IPS-NIHi11 (cell line): ENCODE results near the gene ODAM.
A peak's percentile ranks its signal among the peaks of the same experiment; 100 is the strongest.
"Not testable (repeated sequence)": the region's sequence is repeated elsewhere in the genome, so short reads cannot be mapped to it uniquely, and the experiment has no call there.

Experiments
- DNase-seq: peaks from one replicate; pipeline ENCODE4 v3.0.0; 2012; ENCODE audit warnings: mixed read lengths, low spot score

ODAM gene, protein sequence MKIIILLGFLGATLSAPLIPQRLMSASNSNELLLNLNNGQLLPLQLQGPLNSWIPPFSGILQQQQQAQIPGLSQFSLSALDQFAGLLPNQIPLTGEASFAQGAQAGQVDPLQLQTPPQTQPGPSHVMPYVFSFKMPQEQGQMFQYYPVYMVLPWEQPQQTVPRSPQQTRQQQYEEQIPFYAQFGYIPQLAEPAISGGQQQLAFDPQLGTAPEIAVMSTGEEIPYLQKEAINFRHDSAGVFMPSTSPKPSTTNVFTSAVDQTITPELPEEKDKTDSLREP

DNA sequence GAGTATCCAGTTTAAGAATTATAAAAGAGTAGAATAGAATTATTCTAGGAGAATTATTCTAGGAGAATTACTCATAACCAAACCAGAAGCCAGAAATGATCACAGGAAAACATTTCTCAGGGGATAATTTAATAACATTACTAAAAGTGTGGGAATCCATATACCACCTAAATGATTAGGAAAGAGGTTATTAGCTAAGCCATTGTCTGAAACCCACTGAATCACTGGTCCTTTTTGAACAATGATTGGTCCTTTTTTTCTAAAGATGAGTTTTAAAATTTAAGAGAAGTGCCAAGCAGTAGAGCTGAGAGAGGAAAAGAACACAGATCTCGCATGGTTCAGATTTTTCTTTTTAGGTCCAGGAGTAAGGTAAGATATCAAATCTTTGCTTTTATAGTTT is at the start of gene ODAM:
ODAM (plus strand) TSS at position 301 of the 400 bp plus-strand sequence. CDS start 819 bp downstream, outside the sequence.
- no peak for DNase-seq

DNA sequence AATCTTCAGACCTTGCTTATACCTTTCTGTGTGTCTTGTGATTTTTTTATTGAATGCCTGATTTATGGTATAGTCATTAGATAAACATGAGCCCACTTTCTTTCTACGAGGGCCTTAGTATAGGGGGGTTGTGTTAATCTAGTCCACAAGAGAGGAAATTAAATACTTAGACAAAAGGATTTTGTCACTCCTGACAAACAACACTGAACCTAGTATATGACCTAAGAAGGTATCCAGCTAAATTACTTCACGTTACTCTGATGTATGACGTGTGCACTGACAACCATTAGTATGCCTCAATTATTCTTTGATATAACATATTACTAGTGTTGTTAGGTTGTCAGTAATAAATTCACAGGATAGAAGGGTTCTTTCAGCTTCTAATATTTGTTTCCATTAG is 44.3 kb upstream of the ODAM start:
- DNase-seq: no peak

DNA sequence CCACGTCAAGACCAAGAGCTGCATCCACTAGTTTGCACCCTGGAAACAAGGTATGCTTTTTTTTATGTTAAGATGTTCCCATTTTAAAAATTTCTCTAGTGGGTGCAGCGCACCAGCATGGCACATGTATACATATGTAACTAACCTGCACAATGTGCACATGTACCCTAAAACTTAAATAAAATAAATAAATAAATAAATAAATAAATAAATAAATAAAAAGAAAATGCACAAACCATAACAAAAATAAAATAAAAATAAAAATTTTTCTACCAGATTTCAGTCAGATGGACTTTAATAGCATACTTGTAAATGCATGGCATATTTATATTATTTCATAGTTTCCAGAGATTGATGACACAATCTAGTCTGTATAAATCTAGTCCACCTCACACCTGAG is 43.4 kb upstream of the ODAM start:
- no peak for DNase-seq

DNA sequence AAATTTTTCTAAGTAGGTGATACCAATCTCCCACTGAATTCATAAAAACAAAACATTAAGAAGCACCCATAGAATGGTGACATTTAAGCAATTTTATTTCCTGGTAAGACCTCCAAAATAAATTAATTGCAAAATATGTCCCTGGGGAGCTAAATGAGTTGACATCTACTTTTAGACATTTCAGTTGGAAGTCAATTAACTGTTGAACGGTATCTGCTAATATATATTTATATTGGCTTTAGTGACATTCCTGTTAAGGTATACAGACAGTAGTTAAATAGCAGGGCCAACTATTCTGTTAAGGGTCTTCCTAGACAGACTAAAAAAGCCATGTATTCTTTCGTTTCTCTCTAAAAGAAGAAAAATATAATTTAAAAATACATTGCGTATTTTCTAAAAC is 41.6 kb upstream of the ODAM start, which contains the start of gene PRR27:
PRR27 (plus strand) TSS at position 301 of the 400 bp plus-strand sequence. CDS start 139 bp downstream, outside the sequence.
- DNase-seq: no peak

DNA sequence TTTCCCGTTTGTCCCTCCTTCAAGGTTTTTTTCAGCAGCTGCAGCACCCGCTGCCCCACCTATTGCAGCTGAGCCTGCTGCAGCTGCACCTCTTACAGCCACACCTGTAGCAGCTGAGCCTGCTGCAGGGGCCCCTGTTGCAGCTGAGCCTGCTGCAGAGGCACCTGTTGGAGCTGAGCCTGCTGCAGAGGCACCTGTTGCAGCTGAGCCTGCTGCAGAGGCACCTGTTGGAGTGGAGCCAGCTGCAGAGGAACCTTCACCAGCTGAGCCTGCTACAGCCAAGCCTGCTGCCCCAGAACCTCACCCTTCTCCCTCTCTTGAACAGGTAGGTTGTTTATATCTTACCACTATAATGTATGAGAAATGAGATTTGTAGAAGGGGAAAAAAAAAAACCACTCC is 36.9 kb upstream of the ODAM start:
- no peak for DNase-seq

DNA sequence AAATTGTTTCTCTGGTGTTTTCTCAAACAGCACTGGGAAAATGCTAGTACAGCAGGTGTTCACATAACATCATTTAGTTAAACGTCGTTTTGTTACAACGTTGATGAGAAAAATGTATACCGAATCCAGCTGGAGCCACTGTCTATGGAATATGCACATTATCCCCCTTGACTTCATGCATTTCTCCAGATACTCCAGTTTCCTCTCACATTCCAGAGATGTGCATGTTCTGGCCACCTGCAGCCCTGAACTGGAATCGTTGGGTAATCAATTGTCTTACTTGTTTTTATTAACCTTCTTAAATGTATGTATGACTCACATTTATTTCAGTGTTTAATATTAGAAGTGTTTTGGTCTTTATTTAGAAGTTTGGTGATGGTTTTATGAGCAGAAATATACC is 18.4 kb upstream of the ODAM start:
- no peak for DNase-seq

DNA sequence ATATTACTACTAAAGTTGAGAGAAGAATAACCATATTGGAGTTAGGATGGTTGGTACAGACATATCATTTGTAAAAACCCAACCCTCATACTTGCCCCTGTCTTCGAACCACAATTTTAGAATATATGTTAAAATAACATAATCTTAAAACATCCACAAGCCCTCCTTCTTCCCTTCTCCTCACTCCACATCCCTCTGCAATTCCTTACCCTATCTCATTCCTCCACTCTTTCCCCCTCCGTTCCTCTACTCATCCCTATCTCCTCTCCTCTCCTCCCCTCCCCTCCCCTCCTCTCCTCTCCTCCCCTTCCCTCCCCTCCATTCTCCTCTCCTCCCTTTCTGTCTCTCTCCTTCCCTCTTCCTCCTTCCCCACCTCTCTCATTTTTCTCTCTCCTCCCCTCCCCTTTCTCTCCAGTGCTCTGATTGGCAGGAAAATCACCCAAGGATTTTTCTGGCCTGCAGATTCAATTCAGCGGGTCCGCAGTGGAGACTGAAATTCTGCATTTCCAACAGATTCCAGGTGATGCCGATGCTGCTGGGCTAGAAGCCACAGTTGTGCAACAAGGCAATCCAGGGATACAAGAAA is 17.4 kb upstream of the ODAM start:
- no peak for DNase-seq

DNA sequence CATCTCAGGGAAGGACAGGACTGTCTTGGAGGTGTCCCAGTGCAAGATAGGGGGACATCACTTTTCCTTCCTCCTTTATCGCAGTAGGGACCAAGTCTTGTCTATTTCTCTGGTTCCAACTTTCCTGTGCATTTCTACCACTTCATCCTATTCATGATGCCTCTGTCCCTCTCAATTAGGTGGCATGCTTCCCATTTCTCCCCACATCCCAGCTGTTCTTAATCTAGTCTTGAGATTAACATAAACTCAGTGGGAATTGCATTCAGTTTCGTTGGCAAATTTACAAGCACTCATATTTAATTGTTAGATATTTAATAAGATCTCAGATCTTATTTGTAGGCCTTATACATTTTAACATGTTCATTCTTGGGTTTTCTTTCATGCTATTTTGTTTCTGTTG is 15.7 kb upstream of the ODAM start:
- no peak for DNase-seq

DNA sequence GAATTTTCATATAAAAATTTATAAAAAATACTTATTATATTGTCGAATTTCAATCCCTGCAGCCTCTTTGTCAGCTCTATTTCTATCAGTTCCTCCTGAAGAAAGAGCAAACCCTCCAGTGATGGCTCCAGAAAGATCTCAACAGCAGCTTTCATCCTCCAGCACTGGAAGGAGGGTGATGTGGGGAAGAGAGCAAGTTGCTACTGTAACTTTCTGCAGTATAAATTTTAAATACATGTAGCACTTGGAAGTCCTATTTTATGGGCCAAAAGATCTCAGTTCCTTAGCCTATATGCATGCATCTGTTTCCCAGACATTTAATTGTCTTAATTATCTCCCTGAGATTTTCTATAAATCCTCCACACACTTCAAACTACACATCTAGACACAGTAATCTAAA is 13.7 kb upstream of the ODAM start:
- no peak for DNase-seq

DNA sequence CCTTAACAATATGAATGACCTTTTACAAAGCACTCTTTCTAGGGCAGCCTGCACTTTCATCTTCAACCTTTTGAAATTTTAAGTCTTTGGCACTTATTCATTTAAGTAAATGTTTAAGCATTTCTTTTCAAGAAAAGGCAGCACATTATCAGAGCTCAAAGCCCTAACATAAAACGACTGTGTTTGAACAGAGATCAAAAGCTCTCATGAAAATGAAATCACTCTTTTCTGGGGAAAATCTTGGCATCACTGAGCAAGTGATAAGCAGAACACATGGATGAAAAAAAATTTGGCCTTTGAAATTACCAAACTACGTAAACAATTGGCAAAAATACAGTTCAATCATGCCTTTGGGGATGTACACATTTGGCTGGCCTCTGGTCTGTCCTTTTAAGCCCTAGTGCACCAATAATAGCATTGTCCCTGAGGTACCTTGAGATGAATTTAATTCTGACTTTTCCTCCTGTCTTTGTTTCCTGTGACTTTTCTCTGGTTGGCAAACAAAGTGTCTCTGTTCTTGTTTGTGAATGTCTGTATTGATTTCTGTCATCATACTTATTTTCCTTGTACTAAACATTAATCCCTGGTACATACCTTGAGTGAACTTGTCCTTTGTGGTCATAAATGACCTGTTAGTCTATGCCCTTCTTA is 12.9 kb upstream of the ODAM start:
- DNase-seq: no peak

DNA sequence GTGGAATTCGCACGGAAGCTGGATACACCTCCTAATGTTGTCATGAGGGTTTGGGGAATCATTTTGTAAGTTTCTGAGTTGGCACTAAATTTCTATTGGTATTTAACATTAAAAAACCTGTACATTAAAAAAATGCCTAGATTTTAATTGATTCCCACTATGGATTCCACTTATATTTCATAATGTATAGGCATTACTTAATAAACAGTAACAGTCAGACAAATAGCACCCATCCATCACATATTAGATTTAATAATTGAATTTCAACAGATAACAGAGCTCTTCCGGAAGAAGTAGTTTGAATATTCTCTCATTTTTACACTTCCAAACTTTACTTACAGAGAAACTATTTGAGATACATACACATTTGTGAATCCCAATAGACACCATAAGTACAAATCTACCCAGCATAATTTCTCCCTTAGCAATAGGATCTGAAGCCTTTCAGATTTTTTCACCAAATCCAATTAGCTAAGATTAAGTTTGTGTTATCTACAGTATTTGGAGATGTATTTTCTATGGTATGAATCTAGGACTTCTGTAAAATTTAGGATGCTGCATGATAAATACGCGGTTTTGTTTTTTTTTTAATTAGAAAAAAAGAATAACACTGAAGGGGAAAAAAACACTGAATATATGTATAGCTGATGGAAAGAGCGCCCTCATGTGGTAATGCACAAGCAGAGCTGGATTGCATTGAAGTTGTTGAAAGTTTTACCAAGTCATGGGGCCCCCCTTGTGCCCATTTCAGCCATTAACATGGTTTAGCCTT is 12.2 kb upstream of the ODAM start:
- peak; percentile 51 for DNase-seq

DNA sequence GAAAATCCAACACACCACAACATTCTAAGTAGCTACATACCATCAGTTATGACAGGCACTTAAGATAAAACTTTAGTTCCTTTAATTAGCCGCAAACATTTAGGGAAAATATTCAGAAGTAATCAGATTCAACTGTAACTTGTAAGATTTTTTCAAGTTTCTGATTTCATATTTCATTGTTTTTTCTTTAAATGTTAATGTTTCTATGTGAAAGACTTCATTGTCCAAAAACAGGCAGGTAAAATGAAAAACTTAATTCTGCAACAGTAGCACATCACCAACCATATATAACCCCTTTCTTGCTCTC is 11.6 kb upstream of the ODAM start:
- DNase-seq: no peak

DNA sequence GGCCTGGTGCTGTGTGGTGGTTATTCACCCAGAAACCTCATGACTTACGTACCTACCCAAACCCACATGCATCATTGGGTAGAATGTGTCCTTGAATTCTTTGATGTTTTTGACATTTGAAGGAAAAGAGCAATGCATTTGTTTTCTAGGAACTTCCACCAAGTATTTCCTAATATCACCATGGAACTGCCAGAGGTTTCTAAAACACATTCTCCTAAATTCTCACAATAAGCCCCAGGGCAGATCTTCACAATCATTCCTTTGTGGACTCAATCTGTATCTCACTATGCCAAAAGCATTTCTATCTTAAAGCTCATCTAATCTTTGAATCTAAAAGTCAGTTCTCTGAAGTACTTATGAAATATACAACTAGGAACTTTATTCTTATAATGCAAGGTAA is 8.3 kb upstream of the ODAM start:
- DNase-seq: no peak

DNA sequence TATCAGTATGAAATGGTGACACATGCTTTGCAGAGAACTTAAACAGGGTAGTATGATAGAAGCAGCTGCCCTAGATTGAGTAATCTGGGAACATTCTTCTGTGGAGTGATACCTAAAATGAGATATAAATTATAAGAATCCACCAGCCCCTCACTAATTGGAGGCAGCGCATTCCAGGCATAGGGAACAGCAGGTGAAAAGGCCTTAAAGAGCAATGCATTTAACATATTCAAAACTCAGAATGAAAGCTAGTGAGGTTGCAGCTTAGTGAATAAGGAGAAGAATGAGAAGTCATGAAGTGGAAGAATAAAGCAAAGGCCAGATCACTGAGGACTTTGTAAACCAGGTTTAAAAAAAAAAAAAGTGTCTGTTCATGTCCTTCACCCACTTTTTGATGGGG is 4.9 kb upstream of the ODAM start:
- DNase-seq: no peak

DNA sequence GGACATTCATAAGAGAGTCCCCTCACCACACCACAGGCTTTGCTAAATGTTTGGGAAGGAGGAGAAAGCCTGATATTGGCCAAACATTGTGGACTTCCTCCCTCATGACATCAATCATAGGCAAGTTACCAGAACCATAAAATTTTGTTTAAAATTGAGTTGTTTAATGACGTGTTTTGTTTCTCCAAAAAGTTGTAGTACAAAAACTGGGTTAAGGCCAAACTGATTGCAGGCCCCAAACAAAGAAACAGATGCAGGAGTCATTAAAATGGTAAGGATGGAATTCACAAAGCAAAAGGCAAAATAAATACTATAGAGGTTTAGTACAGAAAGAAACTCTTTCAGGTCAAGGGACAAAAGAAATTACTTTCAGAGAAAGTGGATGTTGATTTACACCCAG is 3.9 kb upstream of the ODAM start:
- no peak for DNase-seq

DNA sequence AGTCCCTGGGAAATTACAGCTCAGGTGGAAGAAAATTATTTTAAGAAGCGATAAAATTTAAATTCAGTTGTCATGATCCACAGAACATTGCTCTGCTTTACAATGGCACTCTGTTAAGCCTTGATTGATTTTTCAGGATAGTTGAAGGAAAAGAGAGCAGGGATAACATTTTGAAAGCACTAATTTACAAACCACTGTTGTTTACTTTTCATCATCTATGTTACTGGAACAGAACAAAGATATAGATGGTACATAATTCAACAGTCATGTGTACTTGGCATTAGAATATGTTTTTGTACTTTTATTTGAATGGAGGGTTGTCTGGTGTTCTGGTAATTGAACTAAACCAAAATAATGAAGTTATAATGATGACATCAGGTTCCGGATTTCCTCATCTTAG is 2.6 kb upstream of the ODAM start:
- DNase-seq: no peak

DNA sequence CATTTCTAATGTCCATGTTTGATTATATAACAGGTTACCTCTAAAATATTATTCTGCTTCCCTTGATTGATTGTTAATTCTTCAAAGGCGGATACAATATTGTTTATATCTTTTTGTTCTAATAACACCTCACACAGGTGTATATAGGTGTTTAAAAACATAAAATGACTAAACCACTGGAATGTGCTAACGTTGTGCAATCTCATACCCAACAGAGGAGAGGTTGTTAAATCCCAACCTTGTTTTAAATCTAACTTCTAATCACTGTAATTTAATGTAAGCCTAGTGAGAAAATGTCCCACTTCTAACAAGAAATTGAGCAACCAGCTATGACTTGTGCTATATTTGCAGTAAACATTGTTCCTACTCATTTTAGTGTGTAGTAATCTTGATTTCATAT is 1.3 kb downstream of the ODAM start:
- no peak for DNase-seq

DNA sequence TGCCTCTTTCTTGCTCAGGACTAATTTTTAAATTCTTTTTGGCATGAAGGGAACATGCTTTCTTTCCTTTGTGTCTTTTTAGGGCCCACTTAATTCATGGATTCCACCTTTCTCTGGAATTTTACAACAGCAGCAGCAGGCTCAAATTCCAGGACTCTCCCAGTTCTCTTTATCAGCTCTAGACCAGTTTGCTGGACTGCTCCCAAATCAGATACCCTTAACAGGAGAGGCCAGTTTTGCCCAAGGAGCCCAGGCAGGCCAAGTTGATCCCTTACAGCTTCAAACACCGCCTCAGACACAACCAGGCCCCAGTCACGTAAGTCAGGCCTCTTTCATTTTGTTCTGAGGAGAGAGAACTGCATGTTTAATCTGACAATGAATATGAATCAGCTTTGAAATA is 2.3 kb downstream of the ODAM start:
- peak; percentile 12 for DNase-seq

DNA sequence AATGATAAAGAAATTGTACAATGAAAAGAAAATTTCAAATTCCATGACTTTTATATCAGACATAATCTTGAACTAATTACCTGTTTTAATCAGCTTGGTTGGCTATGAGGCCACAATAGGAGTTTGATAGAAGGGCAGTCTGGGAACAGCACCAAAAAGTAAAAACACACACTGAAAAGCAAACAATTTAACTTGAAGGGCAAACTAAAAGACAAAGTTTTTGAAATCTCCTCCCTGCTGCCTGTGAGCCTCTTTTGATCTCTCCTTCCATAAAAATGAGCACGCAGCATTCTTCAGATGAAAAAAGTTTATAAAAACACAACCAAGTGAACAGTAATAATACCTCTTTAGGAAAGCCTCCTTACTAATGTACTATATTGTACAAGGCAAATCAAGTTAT is 8.1 kb downstream of the ODAM start:
- no peak for DNase-seq

DNA sequence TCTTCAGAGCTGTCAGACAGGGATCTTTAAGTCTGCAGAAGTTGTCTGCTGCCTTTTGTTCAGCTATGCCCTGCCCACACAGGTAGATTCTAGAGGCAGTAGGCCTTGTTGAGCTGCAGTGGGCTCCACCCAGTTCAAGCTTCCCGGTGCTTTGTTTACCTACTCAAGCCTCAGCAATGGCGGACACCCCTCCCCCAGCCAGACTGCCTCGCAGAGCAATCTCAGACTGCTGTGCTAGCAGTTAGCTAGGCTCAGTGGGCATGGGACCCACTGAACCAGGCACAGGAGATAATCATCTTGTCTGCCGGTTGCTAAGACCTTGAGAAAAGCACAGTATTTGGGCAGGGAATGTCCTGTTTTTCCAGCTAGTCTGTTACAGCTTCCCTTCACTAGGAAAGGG is 17.2 kb downstream of the ODAM start:
- not testable (repeated sequence) for DNase-seq

DNA sequence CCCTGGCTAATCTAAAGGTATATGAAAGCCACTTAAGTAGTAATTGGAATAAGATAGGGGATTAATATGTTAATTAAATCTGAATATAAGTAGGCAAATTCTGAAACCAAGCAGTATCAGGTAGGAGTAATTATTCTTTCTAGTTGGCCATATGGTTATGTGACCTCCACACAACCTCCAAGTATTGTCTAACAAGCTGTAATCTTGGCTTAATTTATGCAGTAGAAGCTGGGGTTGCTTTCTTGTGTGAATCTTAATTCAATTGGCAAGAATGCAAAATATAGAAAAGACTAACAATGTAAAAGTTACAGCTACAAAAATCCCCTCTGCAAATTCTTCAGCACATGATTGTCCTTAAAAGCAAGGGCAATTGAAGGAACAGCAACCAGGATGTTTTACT is 20.6 kb downstream of the ODAM start:
- DNase-seq: not testable (repeated sequence)

DNA sequence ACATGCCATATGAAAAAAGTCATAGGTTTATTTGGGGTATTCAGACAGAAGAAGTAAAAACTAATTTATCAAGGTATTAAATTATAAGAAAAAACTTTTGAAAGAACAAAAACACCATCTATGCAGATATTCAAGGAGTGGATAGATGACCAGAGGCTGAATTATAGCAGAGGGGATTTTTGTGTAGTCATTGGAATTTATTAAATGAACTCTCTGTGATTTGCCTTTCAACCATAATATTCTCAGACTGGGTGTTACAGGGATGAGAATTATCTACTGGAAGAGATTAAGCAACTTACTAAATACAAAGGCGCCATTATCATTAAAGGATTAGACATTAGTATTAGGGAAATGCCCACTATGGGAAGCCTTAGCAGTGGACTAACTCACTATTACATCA is 21.0 kb downstream of the ODAM start:
- DNase-seq: not testable (repeated sequence)

DNA sequence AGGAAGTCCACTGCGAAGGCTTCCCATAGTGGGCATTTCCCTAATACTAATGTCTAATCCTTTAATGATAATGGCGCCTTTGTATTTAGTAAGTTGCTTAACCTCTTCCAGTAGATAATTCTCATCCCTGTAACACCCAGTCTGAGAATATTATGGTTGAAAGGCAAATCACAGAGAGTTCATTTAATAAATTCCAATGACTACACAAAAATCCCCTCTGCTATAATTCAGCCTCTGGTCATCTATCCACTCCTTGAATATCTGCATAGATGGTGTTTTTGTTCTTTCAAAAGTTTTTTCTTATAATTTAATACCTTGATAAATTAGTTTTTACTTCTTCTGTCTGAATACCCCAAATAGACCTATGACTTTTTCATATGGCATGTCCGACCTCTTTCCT is 25.9 kb downstream of the ODAM start:
- not testable (repeated sequence) for DNase-seq
